ENCODE data around the gene NDUFAF2.

DNA sequence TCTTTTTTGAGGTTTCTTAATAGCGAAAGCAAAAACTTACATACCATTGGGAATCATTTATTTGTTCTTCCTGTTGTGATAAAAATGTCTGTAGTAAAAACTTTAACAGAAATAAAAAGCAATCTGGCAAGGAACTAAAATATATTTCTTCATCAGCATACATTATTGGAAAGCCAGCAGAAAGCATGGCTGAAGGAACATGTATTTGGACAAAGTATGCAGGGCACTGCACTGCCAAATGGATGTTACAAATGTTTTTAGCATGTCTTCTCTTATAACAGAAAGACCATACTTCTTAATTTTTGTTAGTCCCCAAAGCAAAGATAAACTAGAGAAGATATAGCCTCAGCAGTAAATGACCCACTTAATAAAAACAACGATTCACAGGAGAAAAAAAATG is 136.7 kb downstream of the NDUFAF2 start:
- TF ChIP-seq, protein P1, sequence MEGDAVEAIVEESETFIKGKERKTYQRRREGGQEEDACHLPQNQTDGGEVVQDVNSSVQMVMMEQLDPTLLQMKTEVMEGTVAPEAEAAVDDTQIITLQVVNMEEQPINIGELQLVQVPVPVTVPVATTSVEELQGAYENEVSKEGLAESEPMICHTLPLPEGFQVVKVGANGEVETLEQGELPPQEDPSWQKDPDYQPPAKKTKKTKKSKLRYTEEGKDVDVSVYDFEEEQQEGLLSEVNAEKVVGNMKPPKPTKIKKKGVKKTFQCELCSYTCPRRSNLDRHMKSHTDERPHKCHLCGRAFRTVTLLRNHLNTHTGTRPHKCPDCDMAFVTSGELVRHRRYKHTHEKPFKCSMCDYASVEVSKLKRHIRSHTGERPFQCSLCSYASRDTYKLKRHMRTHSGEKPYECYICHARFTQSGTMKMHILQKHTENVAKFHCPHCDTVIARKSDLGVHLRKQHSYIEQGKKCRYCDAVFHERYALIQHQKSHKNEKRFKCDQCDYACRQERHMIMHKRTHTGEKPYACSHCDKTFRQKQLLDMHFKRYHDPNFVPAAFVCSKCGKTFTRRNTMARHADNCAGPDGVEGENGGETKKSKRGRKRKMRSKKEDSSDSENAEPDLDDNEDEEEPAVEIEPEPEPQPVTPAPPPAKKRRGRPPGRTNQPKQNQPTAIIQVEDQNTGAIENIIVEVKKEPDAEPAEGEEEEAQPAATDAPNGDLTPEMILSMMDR (IDR thresholded peaks at IDR 0.05; ENCODE audit: low read depth, low read length) = no peak
- no peak for TF ChIP-seq EZH2phosphoT487 (IDR thresholded peaks at IDR 0.05; ENCODE audit: low read depth)
